Uterus (tissue), 2 donors: ENCODE results near the gene FERD3L.

Experiments
- CTCF ChIP-seq, 4 experiments: fragments of 200-600 bp in 2 of 4; fragments of 450-650 bp in 2 of 4; sonication (generic) in 2 of 4; IDR thresholded peaks; one replicate each; pipeline ENCODE4 v1.5.1; 2016 to 2019; ENCODE audit warnings: antibody characterized with exemption in 4 of 4, mild to moderate bottlenecking in 2 of 4, moderate library complexity in 1 of 4
- POLR2A ChIP-seq, 2 donors: fragments of 450-650 bp; IDR thresholded peaks; one replicate each; pipeline ENCODE4 v1.6.1; 2016; ENCODE audit warnings: antibody characterized with exemption in 2 of 2, mild to moderate bottlenecking in 1 of 2, moderate library complexity in 1 of 2

GRCh38 chr7:19107081-19107355 is 38.2 kb downstream of the FERD3L start:
- TF ChIP-seq CTCF (IDR thresholded peaks at IDR 0.05), result no peak
- no peak for TF ChIP-seq POLR2A (IDR thresholded peaks at IDR 0.05)
